Fibroblast of villous mesenchyme (primary cell): ENCODE measurements around the gene FRMPD2. TPM values are rescaled to one million over a fixed set of nuclear protein-coding genes. Genes with fewer than 3 reads are reported as not detected.
"Not testable (repeated sequence)": the region's sequence is repeated elsewhere in the genome, so short reads cannot be mapped to it uniquely, and the experiment has no call there.

ENCODE experiments used
- DNase-seq: peaks from one replicate; pipeline ENCODE4 v3.0.0-alpha.2; 2010; ENCODE audit warnings: low read depth
- H3K4me3 ChIP-seq: 2 replicates; pipeline ENCODE4 v1.5.1; 2011; ENCODE audit warnings: low read depth, mild to moderate bottlenecking, low read length
- CTCF ChIP-seq: IDR thresholded peaks from 2 replicates; pipeline ENCODE4 v1.5.1; 2012; ENCODE audit warnings: low read depth, mild to moderate bottlenecking, low read length; ENCODE audit not compliant: insufficient read depth
- total RNA-seq: library from RNA; depleted of rRNA; stranded (reverse); fragments of >200 nt; gene quantifications from 2 replicates; pipeline ENCODE4 v1.2.3, GENCODE V29; 2012

The FRMPD2 gene
- total RNA-seq, 1 donor: under 0.01 TPM

- TF ChIP-seq CTCF: peak; percentile 18
- not testable (repeated sequence) for DNase-seq, H3K4me3 ChIP-seq
Measured at GRCh38 chr10:48125631-48126030, 148.9 kb downstream of the FRMPD2 start.

- H3K4me3 ChIP-seq, DNase-seq: not testable (repeated sequence)
Measured at GRCh38 chr10:48122618-48123017, 151.9 kb downstream of the FRMPD2 start.

DNA sequence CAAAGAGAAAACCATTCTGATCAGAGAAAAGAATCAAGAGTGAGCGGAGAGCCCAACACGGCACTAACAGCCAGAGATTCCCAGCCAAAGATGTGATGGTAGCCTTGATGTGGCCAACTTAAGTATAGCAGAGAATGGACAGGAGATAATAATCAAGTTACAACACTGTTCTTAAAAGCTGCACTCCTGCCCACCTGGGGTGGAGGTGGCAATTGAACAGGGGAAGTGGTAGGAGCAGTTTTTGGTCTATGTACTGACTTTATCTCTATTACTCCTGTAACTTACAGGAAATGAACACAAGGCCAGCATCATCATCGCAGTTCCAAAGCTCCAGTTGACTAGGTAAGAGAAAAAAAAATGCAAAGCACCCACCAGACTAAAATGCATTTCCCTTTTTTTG is 164.2 kb downstream of the FRMPD2 start:
- DNase-seq, H3K4me3 ChIP-seq: not testable (repeated sequence)

Other genes starting within 250 kb of the FRMPD2 start
- 86.0 and 111 TPM in 2 replicates for gene MAPK8, start 32.0 kb upstream of the FRMPD2 start, total RNA-seq